Lung (tissue), 12 donors: ENCODE measurements around the gene LIPH. TPM values are rescaled to one million over a fixed set of nuclear protein-coding genes. Genes with fewer than 3 reads are reported as not detected.

ENCODE experiments used
- ATAC-seq: fragments of 200-7000 bp; cut with Tn5 transposase; one replicate; pipeline ENCODE4 v1.9.1; 2020; ENCODE audit warnings: moderate number of reproducible peaks; ENCODE audit not compliant: insufficient read depth, low FRiP score
- DNase-seq, 3 donors: peaks; one replicate each; pipeline ENCODE4 v3.0.0-alpha.2; 2013 to 2017
- H3K27ac ChIP-seq, 2 donors: one replicate each; pipeline ENCODE4 v1.5.1; 2013; ENCODE audit warnings: mild to moderate bottlenecking in 2 of 2, moderate library complexity in 2 of 2, control low read depth in 1 of 2, inconsistent platforms in 1 of 2, low read depth in 1 of 2, low read length in 1 of 2
- H3K27me3 ChIP-seq, 3 donors: one replicate each; pipeline ENCODE4 v1.5.1; 2013; ENCODE audit warnings: low read length in 2 of 3; ENCODE audit not compliant: control insufficient read depth in 3 of 3, insufficient read depth in 3 of 3
- H3K36me3 ChIP-seq, 4 donors: one replicate each; pipeline ENCODE4 v1.5.1; 2013; ENCODE audit warnings: low read length in 4 of 4, mild to moderate bottlenecking in 1 of 4, moderate library complexity in 1 of 4; ENCODE audit not compliant: control insufficient read depth in 4 of 4, insufficient read depth in 4 of 4
- H3K4me1 ChIP-seq, 5 donors: one replicate each; pipeline ENCODE4 v1.5.1; 2013; ENCODE audit warnings: low read length in 5 of 5, mild to moderate bottlenecking in 2 of 5, moderate library complexity in 1 of 5; ENCODE audit not compliant: control insufficient read depth in 5 of 5, insufficient read depth in 5 of 5
- H3K4me3 ChIP-seq: one replicate; pipeline ENCODE4 v1.5.1; 2013; ENCODE audit warnings: mild to moderate bottlenecking, control low read depth, moderate library complexity
- H3K9ac ChIP-seq, 2 donors: one replicate each; pipeline ENCODE4 v1.5.1; 2013; ENCODE audit warnings: low read length in 2 of 2, control low read depth in 1 of 2; ENCODE audit not compliant: insufficient read depth in 1 of 2
- H3K9me3 ChIP-seq, 4 donors: one replicate each; pipeline ENCODE4 v1.5.1; 2013; ENCODE audit warnings: low read length in 3 of 4, mild to moderate bottlenecking in 1 of 4, moderate library complexity in 1 of 4; ENCODE audit not compliant: control insufficient read depth in 4 of 4, insufficient read depth in 3 of 4
- WGBS, 2 donors: extraction: QIAGEN DNeasy Blood & Tissue Kit; methylation state at CpG; one replicate each; pipeline ENCODE4 v1.1.7; 2013; 5-methylcytosine and 5-hydroxymethylcytosine counted together
- polyA plus RNA-seq, 2 donors: library from polyadenylated mRNA; stranded (reverse); fragments of 200-250 nt; gene quantifications; one replicate each; pipeline ENCODE4 v1.2.1, GENCODE V29; 2013
- total RNA-seq, 2 donors: library from RNA; depleted of rRNA in 1 of 2; stranded (reverse); fragments of >200 nt in 1 of 2; gene quantifications; one replicate each; pipeline ENCODE4 v1.2.1, GENCODE V29; 2014 to 2021
- TF ChIP-seq, protein P1 (sequence below): IDR thresholded peaks from 2 replicates; pipeline ENCODE4 v1.5.1; 2012; ENCODE audit warnings: mild to moderate bottlenecking; ENCODE audit errors: control extremely low read depth, extremely low read depth
- donor health status: control.
- donor health status: control.
- donor health status: Bipolar disorder and iron deficiency.
- donor health status: healthy.
- donor health status: DM: yes; HTN: yes; CAD: no.

LIPH gene
- total and polyA plus RNA-seq, 4 donors: 6.2 to 26.1 (median 15.0) TPM

GRCh38 chr3:185528532-185528931 is 23.9 kb downstream of the LIPH start:
- 91 to 92% methylated on average over 6 of the region's 6 CpGs for WGBS, 2 donors
- no peak for ATAC-seq
- no peaks in the 10 kb centered on the region for H3K9me3 ChIP-seq
- no peak overlapping the region for H3K27ac ChIP-seq
- no peak overlapping the region for H3K9ac ChIP-seq
- H3K4me3 ChIP-seq: no peak overlapping the region
- peaks cover 0 to 1% (median 0%) of the 10 kb centered on the region in 4 donors for H3K36me3 ChIP-seq
- DNase-seq: no peak
- H3K27me3 ChIP-seq: peaks cover 0 to 2% (median 0%) of the 10 kb centered on the region in 3 donors
- H3K4me1 ChIP-seq: no peaks in the 10 kb centered on the region
- TF ChIP-seq, protein P1, sequence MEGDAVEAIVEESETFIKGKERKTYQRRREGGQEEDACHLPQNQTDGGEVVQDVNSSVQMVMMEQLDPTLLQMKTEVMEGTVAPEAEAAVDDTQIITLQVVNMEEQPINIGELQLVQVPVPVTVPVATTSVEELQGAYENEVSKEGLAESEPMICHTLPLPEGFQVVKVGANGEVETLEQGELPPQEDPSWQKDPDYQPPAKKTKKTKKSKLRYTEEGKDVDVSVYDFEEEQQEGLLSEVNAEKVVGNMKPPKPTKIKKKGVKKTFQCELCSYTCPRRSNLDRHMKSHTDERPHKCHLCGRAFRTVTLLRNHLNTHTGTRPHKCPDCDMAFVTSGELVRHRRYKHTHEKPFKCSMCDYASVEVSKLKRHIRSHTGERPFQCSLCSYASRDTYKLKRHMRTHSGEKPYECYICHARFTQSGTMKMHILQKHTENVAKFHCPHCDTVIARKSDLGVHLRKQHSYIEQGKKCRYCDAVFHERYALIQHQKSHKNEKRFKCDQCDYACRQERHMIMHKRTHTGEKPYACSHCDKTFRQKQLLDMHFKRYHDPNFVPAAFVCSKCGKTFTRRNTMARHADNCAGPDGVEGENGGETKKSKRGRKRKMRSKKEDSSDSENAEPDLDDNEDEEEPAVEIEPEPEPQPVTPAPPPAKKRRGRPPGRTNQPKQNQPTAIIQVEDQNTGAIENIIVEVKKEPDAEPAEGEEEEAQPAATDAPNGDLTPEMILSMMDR: no peak

- Histone ChIP-seq H3K36me3 (peaks cover 0 to 3% (median 0%) of the 10 kb centered on the region in 4 donors), H3K27ac (no peak overlapping the region), H3K4me3 (no peak overlapping the region), H3K27me3 (peaks cover 0 to 2% (median 0%) of the 10 kb centered on the region in 3 donors), H3K9me3 (no peaks in the 10 kb centered on the region), H3K9ac (no peak overlapping the region), H3K4me1 (no peaks in the 10 kb centered on the region)
- DNase-seq (no peak), ATAC-seq (no peak)
- TF ChIP-seq, protein P1: no peak
- 82 to 91% methylated on average over 9 of the region's 9 CpGs for WGBS, 2 donors
These were observed 25.0 kb downstream of the LIPH start for GRCh38 chr3:185527364-185527763.

GRCh38 chr3:185526349-185526951 is 25.9 kb downstream of the LIPH start:
- Histone ChIP-seq H3K9ac (no peak overlapping the region), H3K27ac (no peak overlapping the region), H3K9me3 (no peaks in the 10 kb centered on the region), H3K4me1 (no peaks in the 10 kb centered on the region), H3K27me3 (peaks cover 0 to 2% (median 0%) of the 10 kb centered on the region in 3 donors), H3K4me3 (no peak overlapping the region), H3K36me3 (peaks cover 0 to 3% (median 0%) of the 10 kb centered on the region in 4 donors)
- 97 to 100% methylated on average over 2 of the region's 2 CpGs for WGBS, 2 donors
- TF ChIP-seq, protein P1: no peak
- no peak for DNase-seq
- no peak for ATAC-seq
